ENCODE results near the gene CLCA1.

CLCA1 gene

DNA sequence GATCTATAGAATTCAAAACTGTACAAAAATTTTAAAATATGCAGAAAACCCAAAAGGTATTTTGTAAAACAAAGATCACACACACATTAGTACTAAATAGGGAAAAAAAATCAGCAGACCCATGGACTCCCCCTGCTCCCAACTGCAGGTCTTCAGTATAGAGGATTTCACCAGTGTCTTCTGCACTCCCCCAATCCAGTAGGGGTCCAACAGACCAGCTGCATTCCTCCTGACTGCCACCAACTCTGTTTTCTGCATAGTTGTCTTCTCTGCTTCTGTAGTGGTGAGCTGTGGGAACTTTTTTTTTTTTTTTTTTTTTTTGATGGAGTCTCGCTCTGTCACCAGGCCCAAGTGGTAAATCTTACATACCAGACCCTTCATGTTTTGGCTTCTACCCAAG, 22.8 kb upstream of the CLCA1 start:
- no peak overlapping the region for H3K4me3 ChIP-seq (ENCODE audit: low read depth, low read length)
- TF ChIP-seq, protein P1, sequence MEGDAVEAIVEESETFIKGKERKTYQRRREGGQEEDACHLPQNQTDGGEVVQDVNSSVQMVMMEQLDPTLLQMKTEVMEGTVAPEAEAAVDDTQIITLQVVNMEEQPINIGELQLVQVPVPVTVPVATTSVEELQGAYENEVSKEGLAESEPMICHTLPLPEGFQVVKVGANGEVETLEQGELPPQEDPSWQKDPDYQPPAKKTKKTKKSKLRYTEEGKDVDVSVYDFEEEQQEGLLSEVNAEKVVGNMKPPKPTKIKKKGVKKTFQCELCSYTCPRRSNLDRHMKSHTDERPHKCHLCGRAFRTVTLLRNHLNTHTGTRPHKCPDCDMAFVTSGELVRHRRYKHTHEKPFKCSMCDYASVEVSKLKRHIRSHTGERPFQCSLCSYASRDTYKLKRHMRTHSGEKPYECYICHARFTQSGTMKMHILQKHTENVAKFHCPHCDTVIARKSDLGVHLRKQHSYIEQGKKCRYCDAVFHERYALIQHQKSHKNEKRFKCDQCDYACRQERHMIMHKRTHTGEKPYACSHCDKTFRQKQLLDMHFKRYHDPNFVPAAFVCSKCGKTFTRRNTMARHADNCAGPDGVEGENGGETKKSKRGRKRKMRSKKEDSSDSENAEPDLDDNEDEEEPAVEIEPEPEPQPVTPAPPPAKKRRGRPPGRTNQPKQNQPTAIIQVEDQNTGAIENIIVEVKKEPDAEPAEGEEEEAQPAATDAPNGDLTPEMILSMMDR (IDR thresholded peaks at IDR 0.05; ENCODE audit: low read depth, low read length, missing control alignments), result no peak
- no peak for DNase-seq (ENCODE audit: low read depth)

DNA sequence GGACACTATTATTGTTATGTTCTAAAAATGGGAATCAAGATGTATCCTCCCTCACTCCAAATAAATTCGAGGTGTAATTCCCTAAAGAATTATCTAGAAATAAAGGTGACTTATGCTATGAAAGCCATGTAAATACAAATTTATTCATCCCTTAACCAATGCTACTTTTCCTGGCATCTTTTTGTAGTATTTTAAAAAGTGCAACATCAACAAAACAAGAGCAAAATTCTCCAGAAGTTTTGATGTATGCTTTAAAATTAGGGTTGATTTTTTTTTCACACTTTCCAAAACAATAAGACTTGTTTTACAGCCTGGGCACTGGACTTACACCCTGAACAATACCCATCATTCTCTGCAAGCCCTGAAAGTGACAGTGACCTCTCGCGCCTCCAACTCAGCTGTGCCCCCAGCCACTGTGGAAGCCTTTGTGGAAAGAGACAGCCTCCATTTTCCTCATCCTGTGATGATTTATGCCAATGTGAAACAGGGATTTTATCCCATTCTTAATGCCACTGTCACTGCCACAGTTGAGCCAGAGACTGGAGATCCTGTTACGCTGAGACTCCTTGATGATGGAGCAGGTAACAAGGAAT, 21.4 kb upstream of the CLCA1 start:
- TF ChIP-seq, protein P1 (IDR thresholded peaks at IDR 0.05; ENCODE audit: low read depth, low read length, missing control alignments), result no peak
- no peak overlapping the region for H3K4me3 ChIP-seq (ENCODE audit: low read depth, low read length)
- no peak for DNase-seq (ENCODE audit: low read depth)

DNA sequence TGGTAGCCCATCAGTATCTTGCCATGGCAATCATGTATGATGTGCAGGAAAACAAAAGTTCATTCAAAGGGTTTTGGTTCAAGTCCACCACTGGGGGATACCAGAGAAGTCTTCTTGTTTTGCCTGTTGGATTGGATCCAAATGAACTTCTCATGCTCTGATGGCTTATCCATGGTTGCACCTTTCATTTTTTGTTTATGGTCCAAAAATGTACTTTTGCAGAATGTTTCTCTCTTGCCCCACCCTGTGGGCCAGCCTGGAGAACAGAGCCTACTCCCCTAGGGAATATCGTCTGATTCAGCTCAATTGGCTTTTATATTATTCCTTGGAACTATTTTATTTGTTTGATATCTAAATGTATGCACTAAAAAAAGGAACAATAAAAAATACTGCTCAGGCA, 20.1 kb upstream of the CLCA1 start:
- no peak for DNase-seq (ENCODE audit: low read depth)
- H3K4me3 ChIP-seq (ENCODE audit: low read depth, low read length), result no peak overlapping the region
- TF ChIP-seq, protein P1 (IDR thresholded peaks at IDR 0.05; ENCODE audit: low read depth, low read length, missing control alignments), result no peak

DNA sequence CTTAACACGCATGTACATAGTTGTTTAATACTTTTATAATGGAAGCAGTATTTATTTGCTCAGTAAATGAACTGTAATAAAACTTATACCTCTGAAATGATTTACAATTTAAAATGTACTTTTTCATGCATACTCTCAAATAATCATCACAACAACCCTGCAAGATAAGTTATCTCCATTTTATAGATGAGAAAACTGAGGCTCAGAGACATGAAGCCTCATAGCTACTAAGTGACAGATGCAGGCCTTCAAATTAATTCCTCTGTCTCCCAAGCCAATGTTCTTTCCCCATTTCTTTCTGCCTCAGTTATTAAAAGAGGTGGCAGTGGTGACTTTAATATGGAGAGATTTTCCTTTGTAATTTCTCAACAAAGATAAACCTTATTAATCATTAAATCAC, 19.6 kb upstream of the CLCA1 start:
- TF ChIP-seq, protein P1 (IDR thresholded peaks at IDR 0.05; ENCODE audit: low read depth, low read length, missing control alignments), result no peak
- no peak overlapping the region for H3K4me3 ChIP-seq (ENCODE audit: low read depth, low read length)
- no peak for DNase-seq (ENCODE audit: low read depth)

DNA sequence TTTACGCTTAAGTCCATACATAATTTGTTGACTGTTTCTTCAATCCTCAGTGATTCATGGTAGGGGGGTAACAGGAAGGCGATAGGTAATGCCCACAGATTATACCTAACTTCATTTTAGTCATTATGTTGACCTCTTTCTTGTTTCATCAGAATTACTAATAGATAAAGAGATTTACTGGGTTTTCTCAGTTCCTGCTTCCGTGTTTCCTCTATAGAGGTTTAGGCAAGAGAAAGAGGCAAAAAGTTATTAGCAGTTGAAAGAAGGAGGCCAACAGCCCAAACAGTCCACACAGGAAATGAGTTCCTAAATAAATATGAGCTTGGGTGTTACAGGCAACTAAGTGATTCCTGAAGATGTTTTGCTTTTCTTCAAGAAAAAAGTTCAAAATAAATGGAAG, 17.9 kb upstream of the CLCA1 start:
- no peak for DNase-seq (ENCODE audit: low read depth)
- H3K4me3 ChIP-seq (ENCODE audit: low read depth, low read length), result no peak overlapping the region
- TF ChIP-seq, protein P1 (IDR thresholded peaks at IDR 0.05; ENCODE audit: low read depth, low read length, missing control alignments), result no peak

DNA sequence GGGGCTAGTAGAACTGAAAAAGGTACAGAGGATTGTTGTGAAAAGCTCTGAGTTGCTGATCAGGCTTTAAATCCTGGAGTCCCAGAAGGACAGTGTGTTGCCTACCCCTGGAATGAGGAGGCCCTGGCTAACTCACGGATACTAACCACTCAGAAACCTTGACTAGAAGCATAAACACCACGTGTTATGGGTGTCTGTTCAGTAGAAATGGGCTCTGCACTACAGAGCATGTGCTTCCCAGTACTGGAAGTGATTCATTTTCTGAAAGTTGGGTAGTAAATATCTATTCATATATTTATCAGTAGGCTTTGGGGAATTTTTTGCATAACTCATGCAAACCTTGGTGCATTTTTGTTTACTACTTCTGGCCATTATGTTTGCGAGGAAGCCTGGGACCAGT, 15.1 kb upstream of the CLCA1 start:
- no peak overlapping the region for H3K4me3 ChIP-seq (ENCODE audit: low read depth, low read length)
- TF ChIP-seq, protein P1 (IDR thresholded peaks at IDR 0.05; ENCODE audit: low read depth, low read length, missing control alignments), result no peak
- DNase-seq (ENCODE audit: low read depth), result no peak

DNA sequence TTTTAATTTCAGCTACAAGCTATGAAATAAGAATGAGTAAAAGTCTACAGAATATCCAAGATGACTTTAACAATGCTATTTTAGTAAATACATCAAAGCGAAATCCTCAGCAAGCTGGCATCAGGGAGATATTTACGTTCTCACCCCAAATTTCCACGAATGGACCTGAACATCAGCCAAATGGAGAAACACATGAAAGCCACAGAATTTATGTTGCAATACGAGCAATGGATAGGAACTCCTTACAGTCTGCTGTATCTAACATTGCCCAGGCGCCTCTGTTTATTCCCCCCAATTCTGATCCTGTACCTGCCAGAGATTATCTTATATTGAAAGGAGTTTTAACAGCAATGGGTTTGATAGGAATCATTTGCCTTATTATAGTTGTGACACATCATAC, 13.7 kb upstream of the CLCA1 start:
- TF ChIP-seq, protein P1 (IDR thresholded peaks at IDR 0.05; ENCODE audit: low read depth, low read length, missing control alignments), result no peak
- DNase-seq (ENCODE audit: low read depth), result no peak
- H3K4me3 ChIP-seq (ENCODE audit: low read depth, low read length), result no peak overlapping the region
